Frontal cortex (tissue), 4 donors: ENCODE results near the gene NR2C1. TPM values are rescaled to one million over a fixed set of nuclear protein-coding genes. Genes with fewer than 3 reads are reported as not detected.
"Not testable (repeated sequence)": the region's sequence is repeated elsewhere in the genome, so short reads cannot be mapped to it uniquely, and the experiment has no call there.

Source experiments
- DNase-seq, 2 donors: peaks; one replicate each; pipeline ENCODE4 v3.0.0; 2012; ENCODE audit warnings: low spot score in 2 of 2
- FAIRE-seq: peaks from 2 replicates; lab custom pipeline; 2012; peaks lifted over from hg19 to GRCh38; lab: Jason Lieb, UNC
- total RNA-seq: library from RNA; depleted of rRNA; stranded (reverse); fragments of >200 nt; gene quantifications from one replicate; pipeline ENCODE4 v1.2.3, GENCODE V29; 2014
- donor health status: control.
- donor health status: control.
- donor health status: control.

The NR2C1 gene
- total RNA-seq, 1 donor from 2014 or later: 58.3 TPM

- no peak for FAIRE-seq
- no peak for DNase-seq
Observed at GRCh38 chr12:95006206-95006605, 67.2 kb downstream of the NR2C1 start.

- DNase-seq (no peak), FAIRE-seq (no peak)
Observed at GRCh38 chr12:95004610-95005009, 68.8 kb downstream of the NR2C1 start.

DNA sequence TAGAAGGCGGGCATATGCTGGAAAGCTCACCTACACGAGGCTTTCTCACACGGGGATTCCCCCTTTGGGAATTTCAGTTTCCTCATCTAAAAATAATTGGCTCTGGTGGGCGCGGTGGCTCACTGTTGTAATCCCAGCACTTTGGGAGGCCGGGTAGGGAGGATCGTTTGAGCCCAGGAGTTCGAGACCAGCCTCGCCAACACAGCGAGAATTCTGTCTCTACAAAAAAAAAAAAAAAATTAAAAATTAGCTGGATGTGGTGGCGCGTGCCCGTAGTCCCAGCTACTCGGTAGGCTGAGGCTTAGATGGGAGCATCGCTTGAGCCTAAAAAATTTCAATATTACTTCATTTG is 69.5 kb downstream of the NR2C1 start:
- DNase-seq: no peak
- no peak for FAIRE-seq

DNA sequence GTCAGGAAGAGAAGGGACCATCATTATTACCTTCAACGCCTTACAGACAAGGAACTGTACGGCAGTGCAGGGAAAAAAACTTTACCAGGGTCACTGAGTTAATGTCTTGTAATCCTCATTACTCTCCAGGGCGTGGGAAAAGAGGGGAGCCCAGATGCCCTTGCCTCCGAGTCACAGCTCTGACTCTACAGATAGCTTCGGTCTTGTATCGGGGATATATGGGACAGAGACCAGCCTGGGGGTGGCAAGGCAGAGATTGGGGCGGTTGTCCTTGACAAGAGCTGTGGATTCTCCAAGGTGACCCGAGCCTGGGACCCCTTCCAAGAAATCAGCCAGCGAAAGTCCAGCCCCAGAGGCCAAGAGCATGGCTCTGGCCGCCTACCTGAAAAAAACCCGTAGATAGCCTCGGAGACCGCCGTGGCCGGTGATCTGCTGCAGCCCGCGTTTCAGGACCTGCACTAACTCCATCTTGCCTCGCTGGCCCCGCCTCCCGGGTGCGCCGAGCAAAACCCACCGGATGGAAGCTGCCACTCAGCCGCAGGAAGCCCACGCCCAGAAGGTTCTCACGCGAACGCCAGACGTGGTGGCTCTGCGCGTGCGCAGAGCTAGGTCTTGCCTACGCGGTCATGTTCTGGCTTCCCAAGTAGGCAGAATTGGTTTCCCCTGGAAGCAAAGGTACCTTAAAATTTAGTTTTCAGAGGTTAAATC is 70.1 kb downstream of the NR2C1 start, which contains the start of gene NDUFA12:
TSS of gene NDUFA12 (minus strand) at position 485 of the 708 bp plus-strand sequence. CDS start at position 468, 17 bp downstream.
- DNase-seq (peak; percentile 43 to 81), FAIRE-seq (no peak)

- FAIRE-seq (no peak), DNase-seq (no peak)
Observed at GRCh38 chr12:95002754-95003153, 70.7 kb downstream of the NR2C1 start.

GRCh38 chr12:94998326-94998725 is 75.1 kb downstream of the NR2C1 start:
- no peak for FAIRE-seq
- DNase-seq: no peak

- FAIRE-seq: no peak
- no peak for DNase-seq
Observed at GRCh38 chr12:94997726-94998125, 75.7 kb downstream of the NR2C1 start.

DNA sequence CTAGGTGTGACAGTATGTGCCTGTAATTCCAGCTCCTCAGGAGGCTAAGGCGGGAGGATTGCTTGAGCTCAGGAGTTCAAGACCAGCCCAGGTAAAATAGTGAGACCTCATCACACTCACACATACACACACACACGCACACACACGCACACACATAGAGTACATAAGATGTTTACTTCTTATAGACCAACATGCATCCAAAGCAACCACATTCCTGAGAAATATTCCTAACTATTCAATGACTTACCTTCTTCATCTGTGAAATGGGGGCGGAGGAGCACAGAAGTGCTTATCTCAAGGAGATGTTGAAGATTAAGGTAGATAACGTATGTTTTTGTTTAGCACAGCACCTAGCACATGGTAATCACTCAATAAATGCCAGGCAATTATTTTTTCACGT is 76.4 kb downstream of the NR2C1 start:
- FAIRE-seq: no peak
- no peak for DNase-seq

DNA sequence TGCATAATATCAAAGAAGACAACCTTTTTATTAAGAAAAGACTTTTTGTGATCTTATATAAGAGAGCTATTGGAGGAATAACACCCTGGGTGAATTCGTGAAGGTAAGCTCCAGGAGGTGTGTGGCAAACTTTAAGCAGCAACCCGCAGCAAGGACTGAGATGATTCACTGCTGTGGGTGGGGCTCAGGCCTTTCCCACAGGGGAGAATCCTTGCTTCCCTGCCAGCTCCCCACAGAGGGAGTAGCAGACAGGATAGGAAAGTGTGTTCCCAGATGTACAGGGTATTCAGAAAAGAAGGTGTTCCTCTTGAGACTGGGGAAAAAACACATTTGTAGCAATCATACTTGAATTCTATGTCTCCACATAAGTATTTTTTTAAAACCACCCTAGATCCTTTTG is 79.1 kb downstream of the NR2C1 start:
- FAIRE-seq: no peak
- no peak for DNase-seq

- not testable (repeated sequence) for FAIRE-seq, DNase-seq
Observed at GRCh38 chr12:94993855-94994254, 79.6 kb downstream of the NR2C1 start.

- DNase-seq (no peak), FAIRE-seq (no peak)
Observed at GRCh38 chr12:94990222-94990621, 83.2 kb downstream of the NR2C1 start.

DNA sequence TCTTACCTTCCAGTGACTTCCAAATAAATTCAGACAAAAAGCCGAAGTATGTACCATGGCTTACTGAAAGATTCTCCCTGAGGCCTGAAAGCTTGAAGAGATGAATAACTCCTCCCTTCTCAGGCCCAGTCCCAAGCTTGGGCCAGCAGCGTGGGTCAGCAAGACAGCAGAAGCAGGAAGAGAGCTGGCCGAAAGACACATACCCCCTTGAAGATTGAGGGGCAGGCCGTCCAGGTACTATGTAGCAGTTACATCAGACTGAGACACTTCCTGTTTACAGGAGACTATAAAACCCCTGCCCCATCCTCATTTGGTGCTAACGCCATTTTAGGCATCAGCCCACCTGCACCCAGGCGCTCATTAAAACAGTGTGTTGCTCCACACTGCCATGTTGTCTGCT is 84.9 kb downstream of the NR2C1 start:
- no peak for DNase-seq
- FAIRE-seq: no peak

GRCh38 chr12:94987801-94988200 is 85.6 kb downstream of the NR2C1 start:
- DNase-seq (no peak), FAIRE-seq (no peak)

- DNase-seq (no peak), FAIRE-seq (no peak)
Observed at GRCh38 chr12:94987076-94987669, 86.2 kb downstream of the NR2C1 start.

DNA sequence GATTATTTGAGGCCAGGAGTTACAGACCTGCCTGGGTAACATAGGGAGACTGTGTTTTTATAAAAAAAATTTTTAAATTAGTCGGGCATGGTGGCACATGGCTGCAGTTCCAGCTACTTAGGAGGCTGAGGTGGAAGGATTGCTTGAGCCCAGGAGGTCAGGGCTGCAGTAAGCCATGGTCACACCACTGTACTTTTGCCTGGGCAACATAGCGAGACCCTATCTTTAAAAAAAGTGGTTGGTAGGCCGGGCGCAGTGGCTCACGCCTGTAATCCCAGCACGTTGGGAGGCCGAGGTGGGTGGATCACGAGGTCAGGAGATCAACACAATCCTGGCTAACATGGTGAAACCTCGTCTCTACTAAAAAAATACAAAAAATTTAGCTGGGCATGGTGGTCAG is 88.3 kb downstream of the NR2C1 start:
- DNase-seq, FAIRE-seq: not testable (repeated sequence)

DNA sequence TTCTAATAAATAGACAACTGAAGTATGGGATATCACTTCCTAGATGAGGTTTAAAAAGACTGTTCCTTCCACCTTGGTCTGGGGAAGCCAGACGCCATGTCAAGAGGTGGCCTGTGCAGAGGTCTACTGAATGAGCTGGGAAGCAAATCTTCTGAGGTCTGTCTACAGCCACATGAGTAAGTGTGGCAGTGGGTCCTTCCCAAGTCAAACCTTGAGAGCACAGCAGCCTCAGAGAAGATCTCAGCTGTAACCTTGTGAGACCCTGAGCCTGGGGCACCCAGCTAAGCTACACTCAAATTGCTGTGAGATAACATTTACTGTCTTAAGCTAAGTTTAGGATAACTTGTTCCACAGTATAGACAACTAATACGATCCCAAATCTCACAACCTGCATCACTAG is 90.1 kb downstream of the NR2C1 start:
- no peak for DNase-seq
- FAIRE-seq: no peak

- FAIRE-seq: no peak
- no peak for DNase-seq
Observed at GRCh38 chr12:94982456-94982855, 91.0 kb downstream of the NR2C1 start.

GRCh38 chr12:94980577-94980976 is 92.8 kb downstream of the NR2C1 start:
- DNase-seq: peak in 1 of 2 donors; percentile 23
- FAIRE-seq: peak; percentile 90

- DNase-seq (no peak), FAIRE-seq (no peak)
Observed at GRCh38 chr12:94979941-94980340, 93.5 kb downstream of the NR2C1 start.

DNA sequence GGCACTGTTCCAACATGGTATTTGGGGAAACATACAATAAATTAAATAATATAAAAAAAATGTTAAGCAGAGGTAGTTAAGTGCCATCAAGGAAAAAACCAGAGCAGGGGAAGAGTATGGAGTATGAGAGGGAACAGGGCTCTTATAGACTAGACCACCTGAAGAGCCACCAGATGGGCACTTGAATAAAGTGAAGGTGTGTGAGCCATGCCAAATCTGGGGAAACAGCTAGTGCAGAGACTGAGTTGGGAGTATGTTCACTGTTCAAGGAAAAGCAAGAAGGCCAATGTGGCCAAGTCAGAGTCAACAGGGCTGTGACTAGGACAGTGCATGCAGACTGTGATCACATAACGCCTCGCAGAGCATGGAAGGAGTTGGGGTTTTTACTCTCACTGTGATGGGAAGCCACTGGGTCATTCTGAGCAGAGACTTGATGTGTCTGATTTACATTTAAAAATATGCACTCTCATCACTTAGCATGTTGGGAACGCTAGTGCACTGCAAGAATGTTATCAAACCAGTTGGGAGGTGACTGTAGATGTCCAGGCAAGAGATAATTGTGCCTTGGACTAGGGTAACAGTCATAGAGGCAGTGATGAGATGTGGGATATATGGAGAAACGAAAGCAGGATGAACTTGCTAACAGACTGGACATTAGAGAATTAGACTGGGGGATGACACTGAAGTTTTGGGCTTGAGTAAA is 95.5 kb downstream of the NR2C1 start:
- FAIRE-seq: no peak
- DNase-seq: no peak

- no peak for DNase-seq
- no peak for FAIRE-seq
Observed at GRCh38 chr12:94973221-94973620, 100.2 kb downstream of the NR2C1 start.
